Epithelial cell of alveolus of lung (primary cell): ENCODE results near the gene MAOA. TPM values are rescaled to one million over a fixed set of nuclear protein-coding genes. Genes with fewer than 3 reads are reported as not detected.

Experiments used
- total RNA-seq: library from RNA; depleted of rRNA; stranded (reverse); fragments of >200 nt; gene quantifications from 2 replicates; pipeline ENCODE4 v1.2.1, GENCODE V29; 2015

MAOA gene
- total RNA-seq: 12.5 and 148 TPM in 2 replicates

DNA sequence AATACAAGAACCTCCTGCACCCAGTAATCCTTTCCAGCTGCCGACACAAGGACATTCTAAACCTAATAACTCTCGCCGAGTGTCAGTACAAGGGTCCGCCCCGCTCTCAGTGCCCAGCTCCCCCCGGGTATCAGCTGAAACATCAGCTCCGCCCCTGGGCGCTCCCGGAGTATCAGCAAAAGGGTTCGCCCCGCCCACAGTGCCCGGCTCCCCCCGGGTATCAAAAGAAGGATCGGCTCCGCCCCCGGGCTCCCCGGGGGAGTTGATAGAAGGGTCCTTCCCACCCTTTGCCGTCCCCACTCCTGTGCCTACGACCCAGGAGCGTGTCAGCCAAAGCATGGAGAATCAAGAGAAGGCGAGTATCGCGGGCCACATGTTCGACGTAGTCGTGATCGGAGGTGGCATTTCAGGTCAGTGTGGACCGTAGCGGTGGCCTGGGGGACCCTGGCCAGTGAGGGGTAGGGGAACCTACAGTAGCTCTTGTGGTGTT is at the start of gene MAOA:
TSS of gene MAOA (plus strand) at position 295 of the 490 bp plus-strand sequence. CDS start at position 338, 43 bp downstream.

Other genes with a start within 250 kb of the MAOA start
- 0.08 and 0.39 TPM in 2 replicates for gene MAOB, start 226.2 kb downstream of the MAOA start, total RNA-seq